ENCODE data around the gene FKBP2.

FKBP2 gene

GRCh38 chr11:64264371-64264852 lies 23.5 kb downstream of the FKBP2 start:
- DNase-seq (ENCODE audit: low spot score) = no peak

- DNase-seq (ENCODE audit: low spot score) = no peak
Measured at GRCh38 chr11:64265176-64266160, 24.6 kb downstream of the FKBP2 start.

- DNase-seq (ENCODE audit: low spot score) = no peak
Measured at GRCh38 chr11:64266339-64266738, 25.4 kb downstream of the FKBP2 start.

GRCh38 chr11:64267207-64267945 lies 26.5 kb downstream of the FKBP2 start:
- no peak for DNase-seq (ENCODE audit: low spot score)

GRCh38 chr11:64268025-64268892 lies 27.4 kb downstream of the FKBP2 start:
- peak; percentile 62 for DNase-seq (ENCODE audit: low spot score)

GRCh38 chr11:64268893-64269539 lies 28.1 kb downstream of the FKBP2 start:
- DNase-seq (ENCODE audit: low spot score) = no peak

GRCh38 chr11:64269540-64270220 lies 28.8 kb downstream of the FKBP2 start:
- DNase-seq (ENCODE audit: low spot score) = peak; percentile 100

- DNase-seq (ENCODE audit: low spot score) = no peak
Measured at GRCh38 chr11:64275031-64275800, 34.3 kb downstream of the FKBP2 start.

GRCh38 chr11:64275841-64276240 lies 34.9 kb downstream of the FKBP2 start:
- no peak for DNase-seq (ENCODE audit: low spot score)

GRCh38 chr11:64276653-64277431 lies 35.9 kb downstream of the FKBP2 start:
- DNase-seq (ENCODE audit: low spot score) = no peak

GRCh38 chr11:64278576-64279190 lies 37.8 kb downstream of the FKBP2 start:
- no peak for DNase-seq (ENCODE audit: low spot score)

- DNase-seq (ENCODE audit: low spot score) = no peak
Measured at GRCh38 chr11:64281957-64282770, 41.3 kb downstream of the FKBP2 start.

- no peak for DNase-seq (ENCODE audit: low spot score)
Measured at GRCh38 chr11:64283092-64283491, 42.2 kb downstream of the FKBP2 start.

- peak; percentile 97 for DNase-seq (ENCODE audit: low spot score)
Measured at GRCh38 chr11:64284048-64284961, 43.4 kb downstream of the FKBP2 start, which contains the start of gene BAD. Gene BAD, minus strand, starts transcription at chr11:64284665. Its CDS starts 297 bp downstream, at chr11:64284368.

- DNase-seq (ENCODE audit: low spot score) = peak; percentile 77
Measured at GRCh38 chr11:64284962-64285884, 44.3 kb downstream of the FKBP2 start, which contains the start of gene GPR137. Gene GPR137, plus strand, starts transcription at chr11:64285848. Its CDS starts 677 bp downstream, at chr11:64286525.

Data from cerebellar cortex (tissue), 1 donor.